HG02970 (cell line): ENCODE data around the gene CMTM3.
"Not testable (repeated sequence)": the region's sequence is repeated elsewhere in the genome, so short reads cannot be mapped to it uniquely, and the experiment has no call there.

Source experiments
- ATAC-seq: cut with Tn5 transposase; IDR thresholded peaks from one replicate; pipeline ENCODE4 v1.9.1; 2021; ENCODE audit warnings: mild to moderate bottlenecking, moderate library complexity, moderate number of reproducible peaks; ENCODE audit not compliant: unreplicated experiment, low FRiP score

The CMTM3 gene

DNA sequence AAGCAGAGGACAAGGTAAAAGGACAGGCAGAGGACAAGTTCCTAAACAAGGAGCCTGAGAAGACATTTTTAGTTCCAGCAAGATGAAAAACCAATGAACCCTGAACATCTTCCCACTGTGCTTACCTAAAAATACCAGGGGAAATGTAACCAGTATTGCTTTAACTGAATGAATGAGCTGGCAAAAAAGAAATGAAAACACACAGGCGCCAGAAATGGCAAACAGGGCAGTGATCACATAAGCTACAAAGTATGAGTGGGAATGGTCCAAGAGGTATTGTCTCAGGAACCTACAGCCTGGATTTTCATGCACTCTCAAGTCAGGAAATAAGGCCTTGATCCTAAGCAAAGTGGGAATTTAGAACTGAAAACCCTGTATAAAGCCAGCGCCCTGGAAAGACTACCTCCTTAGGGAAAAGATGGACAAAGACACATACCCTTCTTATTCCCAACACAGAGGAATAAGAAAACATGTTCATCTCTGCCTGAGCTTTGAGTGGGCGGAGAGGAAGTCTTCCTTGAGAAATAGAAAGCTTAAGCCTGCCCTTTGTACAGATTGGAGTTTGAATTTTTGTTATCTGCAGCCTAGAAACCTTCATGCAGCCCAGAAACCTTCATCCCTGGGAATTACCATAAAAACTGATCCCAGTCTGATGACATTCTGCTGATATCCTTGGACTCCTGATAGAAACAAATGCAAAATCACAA lies 23.1 kb upstream of the CMTM3 start:
- no peak for ATAC-seq

DNA sequence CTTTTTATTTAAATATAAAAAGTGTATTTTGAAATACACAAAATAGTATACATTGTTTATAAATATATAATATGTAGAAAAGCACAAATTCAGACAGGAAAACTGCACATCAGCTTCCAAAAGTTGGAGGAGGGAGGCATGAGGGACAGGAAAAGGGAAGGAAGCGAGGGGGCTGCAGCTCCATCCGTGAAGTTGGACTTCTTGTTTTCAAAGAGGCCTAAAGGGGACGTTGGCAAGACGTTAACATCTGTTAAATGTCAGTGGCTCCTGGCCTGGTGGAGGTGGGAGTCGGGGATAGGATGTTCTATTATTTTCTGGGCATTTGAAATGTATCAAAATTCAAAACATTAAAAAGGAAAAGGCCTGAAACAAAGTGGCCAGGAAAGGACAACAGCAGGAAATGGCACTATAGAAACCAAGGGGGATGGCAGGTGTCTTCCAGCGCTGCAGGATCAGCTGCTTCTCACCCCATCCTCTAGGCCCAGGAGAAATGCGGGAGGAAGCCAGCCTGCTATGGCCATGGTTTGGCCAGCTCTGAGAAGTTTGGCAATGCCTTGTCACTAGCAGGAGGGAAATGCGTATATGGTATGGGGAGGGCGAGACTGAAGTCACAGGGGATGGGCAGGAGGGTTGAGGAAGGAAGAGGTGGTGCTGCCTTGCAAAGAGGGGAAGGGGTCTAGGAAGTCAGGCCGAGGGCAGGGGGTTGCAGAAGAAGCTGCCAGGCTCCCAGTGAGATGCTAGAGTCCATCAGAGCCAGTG lies 18.8 kb upstream of the CMTM3 start:
- no peak for ATAC-seq

DNA sequence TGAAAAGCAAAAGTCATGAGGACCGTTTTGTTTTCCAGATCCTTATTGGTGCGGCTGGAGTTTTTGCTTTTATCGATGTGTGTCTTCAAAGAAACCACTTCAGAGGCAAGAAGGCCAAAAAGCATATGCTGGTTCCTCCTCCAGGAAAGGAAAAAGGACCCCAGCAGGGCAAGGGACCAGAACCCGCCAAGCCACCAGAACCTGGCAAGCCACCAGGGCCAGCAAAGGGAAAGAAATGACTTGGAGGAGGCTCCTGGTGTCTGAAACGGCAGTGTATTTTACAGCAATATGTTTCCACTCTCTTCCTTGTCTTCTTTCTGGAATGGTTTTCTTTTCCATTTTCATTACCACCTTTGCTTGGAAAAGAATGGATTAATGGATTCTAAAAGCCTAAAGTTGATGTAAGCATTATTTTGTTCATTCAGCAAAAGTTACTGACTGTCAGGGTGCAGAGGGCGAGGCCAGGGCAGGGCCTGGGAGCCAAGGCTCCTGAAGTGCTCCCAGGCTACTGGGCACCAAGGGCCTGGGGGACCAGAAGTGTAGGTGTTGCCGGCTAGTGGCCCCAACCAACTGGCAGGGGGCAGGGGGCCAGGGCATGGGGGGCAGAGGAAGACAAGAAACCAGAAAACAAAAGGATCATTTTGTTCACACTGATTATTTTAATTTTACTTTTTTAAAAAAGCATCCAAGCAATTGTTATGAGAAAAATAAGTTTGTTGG lies 16.5 kb upstream of the CMTM3 start:
- no peak for ATAC-seq

DNA sequence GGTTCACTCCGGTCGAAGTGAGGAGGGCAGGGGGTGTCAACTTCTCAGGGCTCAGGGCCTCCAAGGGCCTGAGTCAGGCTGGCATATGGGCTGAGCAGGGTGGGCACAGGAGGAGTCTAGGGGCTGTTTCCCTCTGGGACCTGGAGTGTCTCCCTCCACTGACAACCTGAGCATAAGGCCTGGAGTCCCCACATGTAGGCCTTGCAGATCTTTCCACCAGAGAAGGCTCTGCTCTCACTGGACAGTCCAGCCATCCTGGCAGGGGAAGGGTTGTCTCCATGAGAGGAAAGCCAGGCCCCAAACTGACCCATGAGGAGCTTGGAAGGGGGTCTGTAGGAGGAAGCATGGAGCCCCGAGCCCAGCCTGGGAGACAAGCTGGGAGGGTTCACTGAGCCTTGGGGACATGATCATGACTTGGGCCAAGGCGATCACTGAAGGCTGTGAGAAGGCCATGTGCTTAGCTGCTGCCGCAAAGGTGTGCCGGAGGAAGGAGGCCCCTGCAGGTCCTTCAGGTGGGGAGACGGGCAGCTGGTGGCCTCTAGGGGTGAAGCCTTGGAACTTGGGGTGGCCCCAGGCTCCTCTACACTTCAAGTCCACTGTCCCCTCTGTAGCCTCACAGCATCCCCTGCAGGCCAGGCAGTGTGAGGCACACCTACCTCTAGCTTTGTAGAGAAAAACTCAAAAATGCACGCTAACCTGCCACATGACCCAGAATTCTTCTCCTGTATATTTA lies 15.4 kb upstream of the CMTM3 start:
- no peak for ATAC-seq

DNA sequence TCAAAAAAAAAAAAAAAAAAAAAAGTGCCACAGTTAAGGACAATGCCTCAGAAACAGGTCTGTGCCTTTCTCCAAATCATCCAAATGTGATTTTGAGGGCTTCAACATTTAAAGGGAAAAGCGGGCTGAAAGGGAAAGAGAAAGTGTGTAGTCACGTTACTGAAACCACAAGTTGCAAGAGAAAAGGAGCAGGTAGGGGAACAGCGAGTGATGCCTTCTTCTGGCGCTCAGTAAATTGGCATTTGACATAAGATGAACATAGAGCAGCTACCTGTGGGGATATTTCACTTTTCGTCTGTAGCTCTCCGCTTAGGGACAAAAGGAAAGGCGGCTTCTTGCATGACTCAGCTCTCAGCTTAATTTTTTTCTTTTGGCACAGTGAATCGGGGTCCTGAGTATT lies 14.2 kb upstream of the CMTM3 start:
- no peak for ATAC-seq

DNA sequence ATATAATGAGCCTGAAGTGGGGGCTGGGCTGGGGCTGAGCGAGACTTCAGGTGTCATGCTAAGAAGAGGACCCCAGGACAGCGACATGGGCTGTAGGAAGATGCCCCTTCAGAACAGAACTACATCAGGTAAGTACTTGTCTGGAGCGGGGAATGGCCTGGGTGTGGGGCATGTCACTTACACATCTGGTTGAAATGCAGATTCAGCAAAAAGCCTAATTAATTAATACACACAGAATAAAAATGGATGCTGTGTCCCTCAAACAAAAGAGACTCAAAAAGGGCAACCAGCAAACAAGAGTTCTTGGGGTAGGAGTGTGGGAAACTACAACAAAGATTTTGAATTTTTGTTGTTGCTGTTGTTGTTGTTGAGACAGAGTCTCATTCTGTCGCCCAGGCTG lies 13.5 kb upstream of the CMTM3 start:
- ATAC-seq = no peak

DNA sequence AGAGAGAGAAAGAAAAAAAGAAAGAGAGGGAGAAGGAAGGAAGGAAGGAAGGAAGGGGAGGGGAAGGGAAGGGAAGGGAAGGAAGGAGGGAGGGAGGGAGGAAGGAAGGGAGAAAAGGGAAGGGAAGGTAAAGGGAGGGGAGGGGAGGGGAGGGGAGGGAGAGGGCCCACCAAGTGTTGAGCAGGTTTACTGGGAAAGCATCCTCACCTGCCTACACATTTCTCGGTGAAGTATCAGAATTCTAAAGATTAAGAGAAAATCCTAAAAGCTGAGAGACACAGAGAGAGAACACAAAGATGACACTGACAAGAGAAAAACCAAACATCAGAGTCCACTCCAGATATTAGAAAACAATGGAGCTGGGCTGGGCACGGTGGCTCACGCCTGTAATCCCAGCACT lies 12.3 kb upstream of the CMTM3 start:
- ATAC-seq = no peak

DNA sequence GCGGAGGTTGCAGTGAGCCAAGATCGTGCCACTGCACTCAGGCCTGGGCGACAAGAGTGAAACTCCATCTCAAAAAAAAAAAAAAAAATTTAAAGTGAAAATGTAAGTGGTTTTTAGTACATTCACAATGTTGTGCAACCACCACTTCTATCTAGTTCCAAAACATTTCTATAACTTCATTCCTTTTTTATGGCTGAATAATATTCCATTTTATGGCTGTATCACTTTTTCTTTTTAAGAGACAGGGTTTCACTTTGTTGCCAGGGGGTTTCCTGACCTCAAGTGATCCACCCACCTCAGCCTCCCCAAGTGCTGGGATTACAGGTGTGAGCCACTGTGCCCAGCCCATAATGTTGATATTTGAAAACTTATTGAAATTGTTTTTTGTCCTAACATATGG lies 11.7 kb upstream of the CMTM3 start:
- ATAC-seq = no peak

DNA sequence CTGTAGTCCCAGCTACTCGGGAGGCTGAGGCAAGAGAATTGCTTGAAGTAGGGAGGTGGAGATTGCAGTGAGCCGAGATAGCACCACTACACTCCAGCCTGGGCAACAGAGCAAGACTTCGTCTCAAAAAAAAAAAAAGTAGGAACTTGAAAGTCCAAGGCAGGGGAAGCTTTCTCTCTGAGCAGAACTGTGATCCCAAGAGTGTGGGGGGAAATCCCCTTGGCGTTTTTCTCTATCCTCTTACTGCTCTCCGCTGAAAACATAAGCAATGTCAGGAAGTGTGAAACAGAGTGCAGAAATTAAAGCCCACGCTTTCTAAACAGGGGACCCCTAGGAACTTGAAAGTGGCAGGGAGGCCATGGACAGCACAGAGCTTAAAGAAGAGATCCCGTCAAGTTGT lies 9.8 kb upstream of the CMTM3 start:
- ATAC-seq = no peak

DNA sequence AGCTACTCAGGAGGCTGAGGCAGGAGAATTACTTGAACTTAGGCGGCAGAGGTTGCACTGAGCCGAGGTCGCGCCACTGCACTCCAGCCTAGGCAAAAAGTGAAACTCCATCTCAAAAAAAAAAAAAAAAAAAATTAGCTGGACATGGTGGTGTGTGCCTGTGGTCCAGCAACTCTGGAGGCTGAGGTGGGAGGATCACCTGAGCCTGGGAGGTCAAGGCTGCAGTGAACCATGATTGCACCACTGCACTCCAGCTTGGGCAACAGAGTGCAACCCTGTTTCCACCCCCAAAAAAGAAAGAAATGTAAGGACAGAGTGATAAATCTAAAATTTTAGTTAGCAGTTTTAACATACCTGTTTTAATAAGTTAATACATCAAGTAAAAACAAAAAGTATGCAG lies 7.9 kb upstream of the CMTM3 start:
- not testable (repeated sequence) for ATAC-seq

DNA sequence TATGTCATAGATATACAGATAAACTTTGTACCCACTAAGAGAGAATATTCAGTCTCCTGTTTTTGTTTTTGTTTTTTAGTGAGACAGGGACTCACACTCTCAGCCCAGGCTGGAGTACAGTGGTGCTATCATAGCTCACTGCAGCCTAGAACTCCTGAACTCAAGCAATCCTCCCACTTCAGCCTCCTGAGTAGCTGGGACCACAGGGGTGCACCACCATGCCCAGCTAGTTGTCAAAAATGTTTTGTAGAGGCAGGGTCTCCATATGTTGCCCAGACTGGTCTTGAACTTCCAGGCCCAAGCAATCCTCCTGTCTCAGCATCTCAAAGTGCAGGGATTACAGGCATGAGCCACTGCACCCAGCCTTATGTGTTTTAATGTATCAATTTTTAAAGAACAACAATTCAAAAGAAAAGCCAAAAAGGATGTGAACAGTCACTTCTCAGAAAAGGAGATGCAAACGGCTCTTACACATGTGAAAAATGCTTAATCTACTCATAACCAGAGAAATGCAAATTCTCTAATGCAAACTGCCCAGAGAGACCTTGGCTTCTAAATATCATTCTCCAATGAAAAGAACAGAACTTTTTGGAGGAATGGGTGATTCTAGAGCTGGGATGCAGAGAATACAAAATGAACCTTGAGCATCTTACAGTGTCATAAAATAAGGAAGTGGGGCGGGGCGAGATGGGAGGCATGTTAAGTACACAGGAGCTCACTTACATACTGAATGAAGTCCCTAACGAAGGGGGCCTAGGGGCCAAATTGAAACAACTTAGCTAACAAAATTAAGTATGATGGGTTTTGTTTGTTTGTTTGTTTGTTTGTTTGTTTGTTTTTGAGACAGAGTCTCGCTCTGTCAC lies 7.3 kb upstream of the CMTM3 start:
- ATAC-seq = no peak

DNA sequence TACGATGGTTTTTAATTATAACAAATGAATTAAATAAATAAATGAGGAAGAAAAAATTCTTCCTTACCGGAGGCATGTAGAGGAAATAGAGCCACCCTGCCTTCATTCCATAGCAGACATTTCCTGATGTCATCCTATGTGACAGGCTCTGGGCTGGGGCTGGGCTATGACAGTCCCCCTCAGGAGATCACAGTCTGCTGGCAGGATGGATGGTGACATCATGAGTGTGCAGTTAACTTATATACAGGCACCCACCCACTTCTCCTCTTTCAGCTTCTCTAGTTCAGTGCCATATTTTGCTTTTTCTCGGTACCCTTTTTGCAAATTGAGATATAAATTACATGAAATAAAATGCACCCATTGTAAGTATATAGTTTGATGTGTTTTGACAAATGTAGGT lies 6.4 kb upstream of the CMTM3 start:
- no peak for ATAC-seq

DNA sequence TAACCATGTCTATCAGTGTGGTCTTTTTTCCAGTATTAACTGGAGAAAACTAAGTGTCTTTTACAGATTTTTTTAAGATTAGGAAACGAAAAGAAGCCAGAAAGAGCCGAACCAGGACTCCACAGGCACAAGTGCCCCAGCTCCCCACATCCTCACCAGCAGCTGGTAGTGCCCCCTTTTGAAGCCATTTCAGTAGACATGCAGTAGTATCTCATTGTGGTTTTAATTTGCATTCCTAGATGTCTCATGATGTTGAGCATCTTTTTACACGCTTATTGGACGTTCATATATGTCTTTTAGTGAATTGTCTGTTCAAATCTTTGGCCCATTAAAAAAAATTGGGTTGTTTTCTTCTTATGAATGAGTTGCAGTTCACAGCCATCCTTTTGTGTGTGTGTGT lies 4.8 kb upstream of the CMTM3 start:
- no peak for ATAC-seq

DNA sequence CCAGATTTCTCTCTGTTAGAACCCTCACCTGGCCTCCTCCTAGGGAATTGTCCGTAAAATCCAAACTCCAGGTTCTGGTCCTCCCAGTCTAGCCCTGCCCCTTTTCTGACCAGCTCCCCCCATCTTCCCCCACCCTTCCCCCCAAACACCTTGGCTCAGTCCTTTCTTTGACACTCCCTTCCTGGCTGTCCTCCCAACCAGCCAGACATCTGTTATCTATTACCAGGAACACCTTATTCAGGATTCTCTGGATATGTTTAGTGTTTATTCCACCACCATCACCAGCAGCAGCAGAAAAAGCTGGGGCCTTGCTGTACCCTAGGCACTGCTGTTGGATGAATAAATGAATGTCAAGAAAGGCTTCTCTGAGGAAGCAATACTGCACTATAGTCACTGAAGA lies 4.0 kb upstream of the CMTM3 start:
- no peak for ATAC-seq

DNA sequence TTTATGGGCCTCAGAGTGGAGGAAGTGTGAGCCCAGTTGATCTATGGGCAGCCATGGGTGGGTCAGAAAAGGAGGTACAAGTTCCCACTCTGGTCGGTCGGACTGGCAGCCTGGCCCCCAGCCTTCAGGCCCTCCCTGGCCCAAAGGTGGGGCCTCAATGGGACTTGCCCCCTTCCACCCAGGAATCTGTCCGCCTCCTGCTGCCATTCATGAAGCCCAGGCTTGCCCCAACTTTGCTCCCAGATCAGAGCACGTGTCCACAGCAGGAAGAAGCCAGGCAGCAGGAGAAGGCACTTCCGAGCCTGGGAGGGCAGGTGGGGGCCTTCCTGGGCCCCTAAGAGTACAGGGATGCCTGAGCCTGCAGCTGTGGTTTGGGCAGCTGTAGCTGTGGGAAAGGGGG lies 3.0 kb upstream of the CMTM3 start:
- no peak for ATAC-seq

DNA sequence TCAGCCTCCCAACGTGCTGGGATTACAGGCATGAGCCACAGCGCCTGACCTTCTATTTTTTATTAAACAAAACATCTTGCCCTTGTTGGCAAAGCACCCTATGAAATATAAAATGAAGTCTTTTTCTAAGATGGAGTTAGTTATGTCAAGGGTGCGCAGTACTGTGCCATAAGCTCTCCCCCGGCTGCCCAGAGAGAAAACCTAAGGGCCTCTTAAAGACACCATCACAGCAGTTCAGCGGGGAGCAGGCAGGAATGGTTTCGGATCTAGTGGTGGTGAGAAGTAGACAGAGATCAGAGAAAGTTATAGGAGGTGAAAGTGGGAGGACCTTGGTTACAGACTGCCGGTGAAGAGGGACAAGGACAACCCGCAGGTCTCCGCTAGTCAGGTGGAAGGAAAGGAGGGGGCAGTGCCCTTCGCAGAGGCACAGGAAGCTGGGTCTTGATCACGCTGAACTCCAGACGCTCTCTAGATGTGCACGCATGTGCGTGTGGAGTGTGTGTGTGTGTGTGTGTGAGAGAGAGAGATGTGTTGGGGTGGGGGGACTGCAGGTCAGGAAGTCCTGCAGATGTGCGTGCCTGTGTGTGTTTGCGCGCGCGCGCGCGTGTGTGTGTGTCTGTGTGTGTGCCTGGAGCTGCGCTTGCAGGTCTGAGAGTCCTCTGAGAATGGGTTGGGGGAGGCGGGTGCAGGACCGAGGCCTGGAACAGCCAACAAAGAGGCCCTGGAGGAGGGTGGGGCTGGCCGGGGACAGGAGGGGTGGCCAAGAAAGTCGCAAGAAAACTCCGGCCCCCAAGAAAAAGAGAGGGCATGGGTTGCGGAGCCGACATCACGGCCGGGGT lies 748 bp upstream of the CMTM3 start:
- ATAC-seq = no peak

DNA sequence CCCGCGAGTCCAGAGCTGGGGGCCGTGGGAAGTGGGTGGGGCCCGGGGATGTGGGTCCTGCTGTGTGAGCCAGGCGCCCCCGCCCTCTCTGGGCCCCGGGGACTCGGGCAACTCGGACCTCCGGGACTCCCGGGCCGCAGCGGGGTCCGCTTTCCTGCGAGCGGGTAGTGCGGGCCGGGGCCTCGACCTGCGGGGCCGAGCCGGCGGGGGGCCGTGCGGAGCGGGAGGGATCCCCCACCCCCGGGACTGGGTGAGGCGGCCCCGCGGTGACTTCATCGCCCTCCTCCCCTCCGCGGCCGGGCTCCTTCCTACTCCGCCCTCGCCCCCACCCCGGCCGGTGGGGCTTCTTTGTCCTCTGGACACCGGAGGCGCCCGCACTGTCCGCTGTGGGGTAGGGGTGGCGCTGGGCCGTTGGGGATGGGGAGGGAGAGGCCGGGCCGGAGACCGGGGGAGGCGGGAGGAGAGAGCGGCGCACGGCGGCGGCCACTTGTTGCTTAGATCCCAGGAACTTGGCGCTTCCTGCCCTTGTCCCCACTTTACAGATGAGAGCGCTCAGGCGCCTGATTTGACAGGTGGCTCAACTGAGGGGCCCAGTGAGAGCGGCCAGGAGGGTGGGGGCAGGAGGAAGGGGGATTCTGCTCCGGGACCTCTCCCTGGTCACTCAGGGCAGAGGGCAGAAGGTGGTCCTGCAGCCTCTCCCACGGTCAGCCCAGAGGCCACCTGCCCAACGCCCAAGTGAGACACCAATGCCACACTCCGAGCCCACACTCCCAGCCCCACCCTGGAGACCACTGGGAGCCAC lies 874 bp downstream of the CMTM3 start:
- ATAC-seq = peak; percentile 6

DNA sequence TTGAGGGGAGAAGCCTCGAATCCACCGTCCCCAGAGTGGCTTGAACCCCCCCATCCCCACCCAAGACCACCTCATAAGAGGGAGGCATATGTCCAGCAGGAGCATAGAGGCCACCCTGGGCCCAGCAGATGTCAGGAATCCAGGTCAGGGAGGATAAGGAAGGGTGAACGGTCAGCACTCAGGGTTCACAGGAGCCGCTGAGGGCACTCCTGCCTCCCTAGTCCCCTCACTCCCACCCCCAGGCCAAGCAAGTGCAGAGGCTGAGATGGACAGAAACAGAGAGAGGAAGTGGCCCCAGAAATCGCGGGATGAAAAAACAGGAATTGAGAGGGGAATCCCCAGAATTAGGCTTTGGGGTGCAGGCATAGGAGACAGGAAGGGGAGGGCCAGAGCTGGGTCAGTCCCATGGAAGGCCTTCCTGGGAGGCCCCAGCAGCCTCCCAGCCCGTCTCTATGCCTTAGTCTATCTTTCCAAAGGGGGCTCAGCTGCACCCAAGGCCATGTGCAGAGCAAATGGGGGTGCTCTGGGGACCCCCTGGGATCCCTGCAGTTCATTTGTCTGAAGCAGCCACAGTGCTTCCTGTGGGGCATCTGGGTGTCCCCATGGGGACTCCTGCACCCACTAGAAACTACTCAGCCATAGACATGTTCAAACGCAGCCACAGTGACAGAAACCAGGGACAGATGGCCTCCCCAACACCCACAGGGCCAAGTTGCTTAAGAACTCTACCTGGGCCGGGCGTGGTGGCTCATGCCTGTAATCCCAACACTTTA lies 1.7 kb downstream of the CMTM3 start:
- no peak for ATAC-seq
